Caco-2 (cell line): ENCODE data around the gene NEXMIF. TPM values are rescaled to one million over a fixed set of nuclear protein-coding genes. Genes with fewer than 3 reads are reported as not detected.
"Not testable (repeated sequence)": the region's sequence is repeated elsewhere in the genome, so short reads cannot be mapped to it uniquely, and the experiment has no call there.

Source experiments
- BruUV-seq: library from RNA; stranded (reverse); fragments of 400-500 nt; replicated peaks from 2 replicates; lab custom pipeline; 2021; lab: Mats Ljungman, UMichigan
- CTCF ChIA-PET: fragments of 300-600 bp; sonication (Branson Sonifier 250); formaldehyde crosslinking; loops from one replicate; lab custom pipeline; 2022; ENCODE audit warnings: antibody characterized with exemption; lab: Charles Lee
- POLR2A ChIA-PET: fragments of 300-600 bp; sonication (Branson Sonifier 250); formaldehyde crosslinking; loops from one replicate; lab custom pipeline; 2022; ENCODE audit warnings: antibody characterized with exemption; lab: Charles Lee
- DNase-seq, 2 experiments: peaks; one replicate each; pipeline versions ENCODE4 v3.0.0 to v3.0.0-alpha.2; 2020 to 2022
- H3K27me3 ChIP-seq: replicated peaks from 2 replicates; pipeline ENCODE4 v1.6.0; 2011; ENCODE audit warnings: low read length; ENCODE audit not compliant: control insufficient read depth, insufficient read depth
- H3K36me3 ChIP-seq: 2 replicates; pipeline ENCODE4 v1.5.1; 2011; ENCODE audit warnings: low read length; ENCODE audit not compliant: control insufficient read depth, insufficient read depth
- H3K4me1 ChIP-seq: fragments of 250-450 bp; sonication (Bioruptor Pico); 2 replicates; pipeline ENCODE4 v1.5.1; 2020; ENCODE audit warnings: mild to moderate bottlenecking
- H3K4me3 ChIP-seq: 2 replicates; pipeline ENCODE4 v1.5.1; 2011; ENCODE audit warnings: low read depth, mild to moderate bottlenecking, control low read depth, low read length
- H3K9me3 ChIP-seq: fragments of 250-450 bp; sonication (Bioruptor Pico); 2 replicates; pipeline ENCODE4 v1.5.1; 2020; ENCODE audit warnings: mild to moderate bottlenecking, moderate library complexity
- H3K27ac Mint-ChIP-seq: one replicate; pipeline ENCODE4 v1.8.0; 2022; ENCODE audit warnings: mixed read lengths; ENCODE audit not compliant: unreplicated experiment
- H3K27me3 Mint-ChIP-seq: one replicate; pipeline ENCODE4 v1.8.0; 2022; ENCODE audit warnings: mixed read lengths; ENCODE audit not compliant: insufficient read depth, unreplicated experiment
- H3K36me3 Mint-ChIP-seq: one replicate; pipeline ENCODE4 v1.8.0; 2022; ENCODE audit warnings: mild to moderate bottlenecking, mixed read lengths; ENCODE audit not compliant: insufficient read depth, unreplicated experiment
- H3K4me1 Mint-ChIP-seq: one replicate; pipeline ENCODE4 v1.8.0; 2022; ENCODE audit warnings: low read depth, mixed read lengths; ENCODE audit not compliant: unreplicated experiment
- H3K4me3 Mint-ChIP-seq: one replicate; pipeline ENCODE4 v1.8.0; 2022; ENCODE audit warnings: mild to moderate bottlenecking, moderate library complexity, mixed read lengths; ENCODE audit not compliant: unreplicated experiment
- H3K9me3 Mint-ChIP-seq: one replicate; pipeline ENCODE4 v1.8.0; 2022; ENCODE audit warnings: mixed read lengths; ENCODE audit not compliant: unreplicated experiment
- intact Hi-C: fragments of 100-400 bp; cut with micrococcal nuclease; formaldehyde crosslinking; loops from one replicate; pipeline ENCODE4 v1.10.0; 2022; ENCODE audit not compliant: unreplicated experiment
- total RNA-seq: library from RNA; stranded (reverse); gene quantifications from 2 replicates; pipeline ENCODE4 v1.2.3, GENCODE V29; 2022
- TF ChIP-seq, protein P1 (sequence below), 2 experiments: fragments of 200-600 bp in 1 of 2; IDR thresholded peaks; 1 replicate in 1 of 2; 2 replicates in 1 of 2; pipeline versions ENCODE4 v1.5.1 to v1.8.0; 2011 to 2022; ENCODE audit warnings: antibody characterized with exemption in 1 of 2, control low read depth in 1 of 2, inconsistent platforms in 1 of 2, low read depth in 1 of 2, low read length in 1 of 2, mild to moderate bottlenecking in 1 of 2, moderate library complexity in 1 of 2; ENCODE audit not compliant: insufficient read depth in 1 of 2, severe bottlenecking in 1 of 2, unreplicated experiment in 1 of 2

NEXMIF gene
- total RNA-seq, 1 experiment from 2014 or later = not detected

DNA sequence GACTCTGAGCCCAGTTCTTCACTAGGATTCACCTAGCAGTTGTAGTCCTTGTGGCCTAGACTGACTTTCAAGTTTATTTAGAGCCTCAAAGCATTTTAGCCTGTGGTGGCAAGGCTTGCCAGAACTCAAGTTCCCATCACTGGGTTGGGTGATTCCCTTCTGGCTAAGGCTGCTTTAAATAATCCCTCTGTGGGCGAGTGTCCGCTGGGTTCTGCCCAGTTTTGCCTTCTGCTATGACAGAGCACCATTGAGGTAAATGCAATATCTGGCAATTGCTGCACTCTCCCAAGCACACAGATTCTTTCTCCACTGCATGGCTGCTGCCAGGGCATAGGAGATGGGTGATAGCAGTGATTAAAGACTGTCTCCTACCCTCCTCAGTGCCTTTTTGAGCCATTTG is 220.0 kb downstream of the NEXMIF start:
- Mint-ChIP-seq H3K36me3 (no peaks in the 10 kb centered on the region), H3K27ac (no peak overlapping the region), H3K27me3 (peaks cover 6% of the 10 kb centered on the region), H3K4me3 (no peak overlapping the region), H3K4me1 (no peaks in the 10 kb centered on the region), H3K9me3 (no peaks in the 10 kb centered on the region)
- Histone ChIP-seq H3K27me3 (no peaks in the 10 kb centered on the region), H3K4me1 (no peaks in the 10 kb centered on the region), H3K36me3 (no peaks in the 10 kb centered on the region), H3K4me3 (no peak overlapping the region), H3K9me3 (no peaks in the 10 kb centered on the region)
- TF ChIP-seq, protein P1, sequence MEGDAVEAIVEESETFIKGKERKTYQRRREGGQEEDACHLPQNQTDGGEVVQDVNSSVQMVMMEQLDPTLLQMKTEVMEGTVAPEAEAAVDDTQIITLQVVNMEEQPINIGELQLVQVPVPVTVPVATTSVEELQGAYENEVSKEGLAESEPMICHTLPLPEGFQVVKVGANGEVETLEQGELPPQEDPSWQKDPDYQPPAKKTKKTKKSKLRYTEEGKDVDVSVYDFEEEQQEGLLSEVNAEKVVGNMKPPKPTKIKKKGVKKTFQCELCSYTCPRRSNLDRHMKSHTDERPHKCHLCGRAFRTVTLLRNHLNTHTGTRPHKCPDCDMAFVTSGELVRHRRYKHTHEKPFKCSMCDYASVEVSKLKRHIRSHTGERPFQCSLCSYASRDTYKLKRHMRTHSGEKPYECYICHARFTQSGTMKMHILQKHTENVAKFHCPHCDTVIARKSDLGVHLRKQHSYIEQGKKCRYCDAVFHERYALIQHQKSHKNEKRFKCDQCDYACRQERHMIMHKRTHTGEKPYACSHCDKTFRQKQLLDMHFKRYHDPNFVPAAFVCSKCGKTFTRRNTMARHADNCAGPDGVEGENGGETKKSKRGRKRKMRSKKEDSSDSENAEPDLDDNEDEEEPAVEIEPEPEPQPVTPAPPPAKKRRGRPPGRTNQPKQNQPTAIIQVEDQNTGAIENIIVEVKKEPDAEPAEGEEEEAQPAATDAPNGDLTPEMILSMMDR (IDR thresholded peaks at IDR 0.05; ENCODE audit: insufficient read depth in 1 of 2, low read depth in 1 of 2, low read length in 1 of 2, severe bottlenecking in 1 of 2, unreplicated experiment in 1 of 2) = no peak
- no TSS peak for BruUV-seq
- intact Hi-C loops = no loop called here
- no peak for DNase-seq
- ChIA-PET POLR2A (no interaction called here), CTCF (no interaction called here)

DNA sequence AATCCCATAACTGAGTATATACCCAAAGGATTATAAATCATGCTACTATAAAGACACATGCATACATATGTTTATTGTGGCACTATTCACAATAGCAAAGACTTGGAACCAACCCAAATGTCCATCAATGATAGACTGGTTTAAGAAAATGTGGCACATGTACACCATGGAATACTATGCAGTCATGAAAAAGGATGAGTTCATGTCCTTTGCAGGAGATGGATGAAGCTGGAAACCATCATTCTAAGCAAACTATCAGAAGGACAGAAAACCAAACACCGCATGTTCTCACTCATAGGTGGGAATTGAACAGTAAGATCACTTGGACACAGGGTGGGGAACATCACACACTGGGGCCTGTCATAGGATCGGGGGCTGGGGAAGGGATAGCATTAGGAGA is 223.9 kb downstream of the NEXMIF start:
- H3K27ac Mint-ChIP-seq, POLR2A ChIA-PET, H3K4me1 Mint-ChIP-seq, H3K27me3 ChIP-seq, H3K36me3 ChIP-seq, CTCF ChIA-PET, BruUV-seq, intact Hi-C loops, H3K27me3 Mint-ChIP-seq, H3K4me3 ChIP-seq, H3K4me3 Mint-ChIP-seq, H3K36me3 Mint-ChIP-seq, DNase-seq, H3K9me3 ChIP-seq, H3K9me3 Mint-ChIP-seq, H3K4me1 ChIP-seq: not testable (repeated sequence)

DNA sequence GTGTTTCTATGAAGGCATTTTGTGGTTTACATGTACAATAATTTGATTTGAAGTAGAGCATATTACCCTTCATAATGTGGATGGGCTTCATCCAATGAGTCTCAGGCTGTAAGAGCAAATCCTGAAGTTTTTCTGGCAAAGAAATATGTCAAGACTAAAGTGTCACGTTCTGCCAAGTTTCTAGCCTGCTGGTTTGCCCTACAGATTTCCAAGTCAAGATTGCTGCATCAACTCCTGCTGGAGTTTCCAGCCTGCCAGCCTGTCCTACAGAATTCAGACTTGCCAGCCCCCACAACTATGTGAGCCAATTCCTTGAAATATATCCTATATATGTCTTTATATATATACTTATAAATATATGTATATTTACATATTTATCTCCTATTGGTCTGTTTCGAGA is 240.8 kb downstream of the NEXMIF start:
- no peak for DNase-seq
- Mint-ChIP-seq H3K27me3 (no peaks in the 10 kb centered on the region), H3K4me1 (no peaks in the 10 kb centered on the region), H3K4me3 (no peak overlapping the region), H3K36me3 (no peaks in the 10 kb centered on the region), H3K9me3 (no peaks in the 10 kb centered on the region), H3K27ac (no peak overlapping the region)
- BruUV-seq = no TSS peak
- no peak overlapping the region for H3K4me3 ChIP-seq
- intact Hi-C loops = no loop called here
- no peaks in the 10 kb centered on the region for H3K4me1 ChIP-seq
- CTCF ChIA-PET = no interaction called here
- POLR2A ChIA-PET = no interaction called here
- TF ChIP-seq, protein P1 (IDR thresholded peaks at IDR 0.05; ENCODE audit: insufficient read depth in 1 of 2, low read depth in 1 of 2, low read length in 1 of 2, severe bottlenecking in 1 of 2, unreplicated experiment in 1 of 2) = no peak
- no peaks in the 10 kb centered on the region for H3K27me3 ChIP-seq
- H3K36me3 ChIP-seq = no peaks in the 10 kb centered on the region
- H3K9me3 ChIP-seq = no peaks in the 10 kb centered on the region

Other genes starting within 250 kb of the NEXMIF start
- gene ABCB7, start 230.8 kb upstream of the NEXMIF start, total RNA-seq = 27.8 and 30.5 TPM in 2 replicates